Measurements from ENCODE around the gene CPXCR1. TPM values are rescaled to one million over a fixed set of nuclear protein-coding genes. Genes with fewer than 3 reads are reported as not detected.
"Not testable (repeated sequence)": the region's sequence is repeated elsewhere in the genome, so short reads cannot be mapped to it uniquely, and the experiment has no call there.

Gene CPXCR1
- total RNA-seq, result not detected in 2 replicates

DNA sequence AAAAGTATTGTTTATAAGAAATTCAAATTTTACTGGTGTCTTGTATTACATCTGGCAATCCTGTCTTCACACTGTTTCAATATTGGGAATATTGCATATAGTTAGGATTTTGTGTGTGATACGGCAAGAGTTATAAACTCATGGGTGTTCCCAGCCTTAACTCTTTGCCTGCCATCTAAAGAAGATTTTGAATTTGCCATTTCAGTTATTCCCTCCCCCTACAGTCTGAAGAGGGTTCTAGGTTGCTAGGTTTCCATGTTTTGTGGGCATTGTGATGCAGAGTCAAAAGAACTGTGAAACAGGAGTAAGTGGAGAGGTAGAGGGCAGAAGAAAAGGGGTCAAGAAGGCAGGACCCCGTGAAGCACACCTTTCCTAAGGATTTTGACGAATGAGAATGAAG, at the start of gene CPXCR1:
Gene CPXCR1 (plus strand): TSS at position 301 of the 400 bp plus-strand sequence. CDS start 6,190 bp downstream, outside the sequence.
- DNase-seq (ENCODE audit: low read depth, low spot score), result no peak

DNA sequence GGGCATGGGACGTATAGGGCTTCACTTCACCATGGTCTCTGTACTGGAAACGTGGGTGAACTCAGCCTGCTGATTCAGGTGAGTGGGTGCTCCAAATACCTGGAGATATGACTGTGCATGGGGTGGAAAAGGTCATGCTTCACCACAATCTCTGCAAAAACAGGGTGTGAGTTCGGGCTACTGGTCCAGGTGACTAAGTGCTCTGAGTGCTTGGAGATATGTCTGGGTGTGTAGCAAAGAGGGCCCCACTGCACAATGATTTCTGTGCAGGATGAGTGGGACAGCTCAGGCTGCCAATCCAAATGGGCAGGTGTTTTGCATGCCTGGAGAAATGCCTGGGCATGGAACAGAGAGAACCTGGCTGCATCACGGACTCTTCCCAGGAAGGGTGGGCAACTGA, 11.2 kb upstream of the CPXCR1 start:
- DNase-seq (ENCODE audit: low read depth, low spot score), result no peak

DNA sequence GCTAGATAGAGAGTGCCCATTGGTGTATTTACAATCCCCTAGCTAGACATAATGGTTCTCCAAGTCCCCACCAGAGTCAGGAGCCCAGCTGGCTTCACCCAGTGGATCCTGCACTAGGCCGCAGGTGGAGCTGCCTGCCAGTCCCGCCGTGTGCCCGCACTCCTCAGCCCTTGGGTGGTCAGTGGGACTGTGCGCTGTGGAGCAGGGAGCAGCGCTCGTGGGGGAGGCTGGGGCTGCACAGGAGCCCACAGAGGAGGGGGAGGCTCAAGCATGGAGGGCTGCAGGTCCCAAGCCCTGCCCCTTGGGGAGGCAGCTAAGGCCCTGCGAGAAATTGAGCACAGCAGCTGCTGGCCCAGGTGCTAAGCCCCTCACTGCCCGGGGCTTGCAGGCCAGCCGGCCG, 810 bp upstream of the CPXCR1 start:
- DNase-seq (ENCODE audit: low read depth, low spot score), result not testable (repeated sequence)

DNA sequence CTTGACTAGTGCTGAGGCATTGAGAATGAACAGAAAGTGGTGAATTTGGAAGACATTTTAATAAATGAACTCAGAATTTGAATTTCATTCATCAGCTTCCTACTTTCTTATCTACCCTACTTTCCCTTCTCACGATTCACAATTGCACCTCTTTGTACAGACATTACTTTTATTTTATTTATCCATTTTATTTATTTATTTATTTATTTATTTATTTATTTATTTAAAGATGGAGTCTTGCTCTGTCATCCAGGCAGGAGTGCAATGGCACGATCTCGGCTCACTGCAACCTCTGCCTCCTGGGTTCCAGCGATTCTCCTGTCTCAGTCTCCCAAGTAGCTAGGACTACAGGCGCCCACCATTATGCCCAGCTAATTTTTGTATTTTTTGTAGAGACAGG, 5.3 kb downstream of the CPXCR1 start:
- not testable (repeated sequence) for DNase-seq (ENCODE audit: low read depth, low spot score)

DNA sequence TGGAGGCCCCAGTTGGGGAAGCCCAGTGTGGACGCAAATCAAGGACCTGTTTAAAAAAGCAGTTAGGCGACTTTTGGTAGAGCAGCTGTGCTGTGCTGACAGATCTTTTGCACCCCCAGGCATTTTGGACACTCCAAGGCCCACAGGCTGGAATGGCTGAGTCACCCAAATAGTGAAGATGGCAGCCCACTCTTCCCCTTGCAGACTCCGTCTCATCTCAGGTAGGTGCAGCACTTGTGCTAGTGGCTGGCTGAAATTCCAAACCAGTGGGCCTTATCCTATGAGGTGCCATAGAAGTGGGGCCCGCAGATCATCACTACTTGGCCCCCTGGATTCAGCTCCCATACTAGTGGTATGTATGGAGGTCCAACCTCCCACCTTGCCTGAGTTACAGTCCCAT, 42.8 kb downstream of the CPXCR1 start:
- no peak for DNase-seq (ENCODE audit: low read depth, low spot score)

Measured in pulmonary artery endothelial cell (primary cell).